Hematopoietic multipotent progenitor cell treated with erythropoietin and hydrocortisone succinate and interleukin-3 and kit ligand, for 15 days (in vitro differentiated cells): Measurements from ENCODE around the gene PPME1.
"Not testable (repeated sequence)": the region's sequence is repeated elsewhere in the genome, so short reads cannot be mapped to it uniquely, and the experiment has no call there.

ENCODE experiments used
- DNase-seq: peaks from one replicate; pipeline ENCODE4 v3.0.0-alpha.2; 2015; ENCODE audit warnings: low spot score

The PPME1 gene, protein sequence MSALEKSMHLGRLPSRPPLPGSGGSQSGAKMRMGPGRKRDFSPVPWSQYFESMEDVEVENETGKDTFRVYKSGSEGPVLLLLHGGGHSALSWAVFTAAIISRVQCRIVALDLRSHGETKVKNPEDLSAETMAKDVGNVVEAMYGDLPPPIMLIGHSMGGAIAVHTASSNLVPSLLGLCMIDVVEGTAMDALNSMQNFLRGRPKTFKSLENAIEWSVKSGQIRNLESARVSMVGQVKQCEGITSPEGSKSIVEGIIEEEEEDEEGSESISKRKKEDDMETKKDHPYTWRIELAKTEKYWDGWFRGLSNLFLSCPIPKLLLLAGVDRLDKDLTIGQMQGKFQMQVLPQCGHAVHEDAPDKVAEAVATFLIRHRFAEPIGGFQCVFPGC

DNA sequence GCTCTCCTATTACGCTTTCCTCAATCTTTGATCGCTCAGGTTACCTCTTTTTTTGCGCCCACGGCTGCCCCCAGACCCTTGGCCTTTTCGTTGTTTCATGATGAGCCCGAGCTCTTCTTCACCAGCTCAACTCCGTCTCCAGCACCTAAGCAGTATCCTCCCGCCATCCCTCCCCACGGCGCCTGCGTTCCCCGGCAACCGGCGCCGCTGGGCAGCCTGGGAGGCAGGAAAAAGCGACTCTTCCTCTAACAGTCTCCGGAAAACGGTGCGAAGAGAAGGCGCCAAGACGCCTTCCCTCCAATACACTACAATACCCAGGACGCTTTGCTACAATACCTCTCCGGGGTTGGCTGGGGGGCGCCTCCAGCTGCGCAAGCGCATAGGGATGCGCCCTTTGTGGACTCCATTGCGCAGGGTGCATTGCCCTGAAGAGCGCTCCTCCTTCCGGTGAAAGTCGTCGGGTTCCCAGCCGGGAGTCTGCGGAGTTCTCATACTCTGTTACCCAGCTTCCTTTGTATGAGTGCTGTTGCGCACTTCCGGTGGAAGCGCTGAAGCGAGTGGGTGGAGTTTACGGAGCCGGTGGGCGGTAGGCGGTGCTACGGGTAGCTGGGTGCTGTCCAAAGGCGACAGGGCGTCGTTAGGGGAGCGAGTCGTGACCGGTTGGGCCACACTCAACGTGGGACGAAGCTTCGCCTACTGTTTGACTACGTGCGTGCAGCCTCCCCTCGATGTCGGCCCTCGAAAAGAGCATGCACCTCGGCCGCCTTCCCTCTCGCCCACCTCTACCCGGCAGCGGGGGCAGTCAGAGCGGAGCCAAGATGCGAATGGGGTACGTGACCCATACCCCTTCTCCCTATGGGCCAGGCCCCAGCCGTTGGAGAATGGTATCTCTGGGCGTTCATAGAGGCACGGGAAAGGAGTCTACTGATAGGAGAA lies at the start of gene PPME1, which contains the start of gene C2CD3:
Gene PPME1, plus strand, starts transcription at position 596 of the 936 bp plus-strand sequence. Its CDS starts 133 bp downstream, at position 729.
Gene C2CD3, minus strand, starts transcription at position 309 of the 936 bp plus-strand sequence. Its CDS starts 210 bp downstream, at position 99.
- DNase-seq = peak; percentile 99

GRCh38 chr11:74121804-74122203 lies 49.3 kb upstream of the PPME1 start:
- DNase-seq = no peak

DNA sequence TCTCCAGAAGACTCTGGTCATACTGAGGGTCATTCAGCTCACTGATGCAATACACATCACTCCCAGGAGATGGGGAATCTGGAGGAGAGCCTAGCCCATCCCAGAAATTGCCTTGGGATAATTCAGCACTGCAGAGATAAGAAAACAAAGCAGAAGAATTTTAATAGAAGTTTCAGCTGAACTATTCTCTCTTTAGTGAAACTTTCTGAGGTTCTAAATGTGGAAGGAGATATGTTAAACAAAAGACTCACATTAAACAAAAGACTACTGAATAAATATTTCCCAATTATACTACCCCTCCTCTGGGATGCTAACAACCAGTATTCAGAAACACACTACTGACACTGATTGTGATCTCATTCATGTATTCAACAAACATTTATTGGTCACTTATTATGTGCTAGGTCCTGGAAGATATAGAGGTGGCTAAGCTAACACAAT lies 48.1 kb upstream of the PPME1 start:
- no peak for DNase-seq

- not testable (repeated sequence) for DNase-seq
Measured at GRCh38 chr11:74129121-74129520, 42.0 kb upstream of the PPME1 start.

DNA sequence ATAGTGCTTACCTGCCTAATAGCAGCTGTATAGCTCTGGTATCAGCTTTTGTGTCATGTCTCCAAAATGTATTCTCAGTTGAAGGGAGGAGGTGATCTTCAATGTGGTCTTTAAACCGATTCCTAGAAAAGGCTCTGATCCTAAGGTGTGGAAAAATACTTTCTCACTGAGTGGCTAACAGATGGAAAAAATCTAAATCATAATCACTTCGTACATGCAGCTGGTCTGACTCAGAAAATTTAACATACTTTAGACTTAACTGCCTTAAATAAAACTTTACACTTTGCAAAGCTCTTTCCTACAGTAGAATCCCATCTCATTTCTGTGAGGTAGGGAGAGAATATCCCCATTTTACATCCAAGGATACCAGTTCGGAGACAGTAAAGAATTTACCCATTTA lies 38.3 kb upstream of the PPME1 start:
- no peak for DNase-seq

- no peak for DNase-seq
Measured at GRCh38 chr11:74133436-74133835, 37.7 kb upstream of the PPME1 start.

GRCh38 chr11:74134661-74135060 lies 36.4 kb upstream of the PPME1 start:
- DNase-seq = no peak

- no peak for DNase-seq
Measured at GRCh38 chr11:74135127-74135840, 35.8 kb upstream of the PPME1 start.

GRCh38 chr11:74138021-74138420 lies 33.1 kb upstream of the PPME1 start:
- DNase-seq = no peak

- DNase-seq = peak; percentile 21
Measured at GRCh38 chr11:74138572-74138971, 32.5 kb upstream of the PPME1 start.

DNA sequence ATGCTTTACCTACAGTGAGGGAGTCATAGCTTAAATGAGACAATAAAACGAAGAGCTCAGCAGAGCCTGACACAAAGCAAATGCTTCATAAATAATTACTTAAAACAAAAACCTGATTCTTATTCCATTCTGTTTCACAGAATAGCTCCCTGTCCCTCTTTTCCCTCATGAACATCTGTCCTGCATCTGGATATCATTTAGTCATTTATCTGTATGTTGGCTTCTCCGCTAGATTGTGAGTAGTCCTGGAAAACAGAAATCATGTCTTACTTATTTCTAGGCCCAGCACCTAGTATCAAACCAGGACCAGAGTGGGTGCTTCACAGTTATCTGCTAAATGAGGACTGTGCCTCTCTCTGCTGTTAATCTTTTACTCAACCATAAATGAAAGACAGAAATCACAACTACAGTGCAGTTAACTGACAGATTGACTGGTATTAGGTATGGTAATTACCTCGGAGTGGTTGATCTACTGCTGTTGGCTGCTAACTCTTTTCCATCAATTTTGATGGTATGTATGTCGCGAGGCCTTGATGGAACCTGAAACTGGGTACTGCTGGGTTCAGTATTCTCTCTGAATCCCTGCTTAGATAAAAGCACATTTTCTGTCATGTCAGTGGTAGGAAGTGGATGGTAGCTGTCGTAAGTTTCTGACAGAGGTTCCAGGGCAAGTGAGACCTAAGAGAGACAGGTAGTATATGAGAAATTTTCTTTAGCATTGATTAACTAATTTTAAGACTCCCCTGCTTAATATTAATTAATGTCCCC lies 31.8 kb upstream of the PPME1 start:
- DNase-seq = no peak

DNA sequence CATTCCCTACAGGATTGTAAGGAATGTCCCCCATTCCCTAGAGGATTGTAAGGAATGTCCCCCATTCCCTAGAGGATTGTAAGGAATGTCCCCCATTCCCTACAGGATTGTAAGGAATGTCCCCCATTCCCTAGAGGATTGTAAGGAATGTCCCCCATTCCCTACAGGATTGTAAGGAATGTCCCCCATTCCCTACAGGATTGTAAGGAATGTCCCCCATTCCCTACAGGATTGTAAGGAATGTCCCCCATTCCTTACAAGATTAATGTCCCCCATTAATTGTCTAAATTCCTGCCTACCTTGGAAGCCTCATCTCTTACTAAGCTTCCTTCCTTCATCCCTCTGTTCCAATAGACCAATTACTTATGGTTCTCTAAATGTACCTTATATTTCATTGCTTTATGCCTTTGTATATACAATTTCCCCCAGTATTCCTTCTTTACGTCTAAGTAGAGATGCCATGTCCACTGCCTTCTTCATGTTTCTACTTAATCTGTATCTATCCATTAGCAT lies 31.1 kb upstream of the PPME1 start:
- DNase-seq = not testable (repeated sequence)

- DNase-seq = no peak
Measured at GRCh38 chr11:74141241-74141695, 29.8 kb upstream of the PPME1 start.

DNA sequence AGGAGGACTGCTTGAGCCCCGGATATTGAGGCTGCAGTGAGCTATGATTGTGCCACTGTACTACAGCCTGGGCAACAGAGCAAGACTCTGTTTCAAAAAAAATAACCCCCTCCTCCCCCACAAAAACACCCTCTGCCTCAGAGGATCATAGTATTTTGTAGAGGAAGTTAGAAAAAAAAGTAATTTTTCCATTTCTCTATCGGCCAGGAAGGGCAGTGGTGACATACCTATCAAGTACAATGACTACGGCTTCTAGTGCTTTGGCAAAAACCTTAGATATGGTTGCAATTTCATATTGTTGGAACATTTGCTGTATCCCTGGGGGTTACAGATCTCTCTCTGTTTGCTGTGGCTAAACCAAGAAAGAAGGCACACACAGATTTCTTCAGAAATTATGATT lies 29.2 kb upstream of the PPME1 start:
- DNase-seq = no peak

DNA sequence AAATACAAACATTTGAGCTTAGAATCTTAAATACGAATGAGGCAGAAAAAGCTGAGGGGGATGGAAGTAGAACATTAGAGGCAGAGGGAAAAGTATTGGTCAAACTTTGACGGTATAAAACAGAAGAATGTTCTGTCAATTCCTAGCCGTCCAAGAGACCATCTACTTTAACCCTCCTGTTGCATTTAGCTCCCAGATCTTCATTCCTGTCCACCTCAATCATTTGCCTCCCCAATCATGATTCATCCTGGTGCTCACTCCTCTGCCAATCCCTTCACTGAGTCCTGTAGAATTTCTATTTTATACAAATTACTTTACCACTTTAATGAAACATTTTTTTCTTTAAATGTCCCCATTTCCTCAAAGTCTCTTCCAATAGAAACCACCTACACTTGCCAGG lies 28.5 kb upstream of the PPME1 start:
- DNase-seq = no peak

GRCh38 chr11:74144592-74144991 lies 26.5 kb upstream of the PPME1 start:
- DNase-seq = no peak

DNA sequence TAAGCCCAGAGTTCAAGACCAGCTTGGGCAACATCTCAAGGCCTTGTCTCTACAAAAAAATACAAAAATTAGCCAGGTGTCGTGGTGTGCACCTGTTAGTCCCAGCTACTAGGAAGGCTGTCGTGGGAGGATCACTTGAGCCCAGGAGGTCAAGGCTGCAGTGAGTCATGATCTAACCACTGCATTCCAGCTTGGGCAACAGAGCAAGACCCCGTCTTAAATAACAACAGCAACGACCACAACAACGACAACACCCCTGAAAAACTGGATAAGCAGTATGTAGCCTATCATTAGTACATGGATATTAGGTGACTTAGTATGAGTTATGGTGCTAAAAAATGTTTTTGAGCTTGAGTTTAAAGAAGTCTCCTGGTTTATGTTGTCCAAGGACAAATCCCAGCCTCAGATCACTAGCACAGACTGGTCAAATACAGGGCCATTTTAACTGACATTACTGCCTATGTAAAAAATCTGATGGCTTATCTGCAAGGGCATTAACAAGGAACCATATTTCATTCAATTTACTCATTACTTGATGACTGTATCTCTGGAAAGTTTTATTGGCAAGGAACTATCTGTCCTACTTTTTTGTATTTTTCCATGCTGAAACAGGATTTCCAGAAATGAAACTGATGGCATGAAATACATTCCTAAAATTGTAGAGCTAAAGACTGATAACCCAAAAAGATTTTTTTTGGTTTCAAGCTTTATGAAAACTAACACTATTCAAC lies 23.7 kb upstream of the PPME1 start:
- DNase-seq = no peak

GRCh38 chr11:74153224-74153623 lies 17.9 kb upstream of the PPME1 start:
- no peak for DNase-seq

- no peak for DNase-seq
Measured at GRCh38 chr11:74154620-74155281, 16.3 kb upstream of the PPME1 start.

- no peak for DNase-seq
Measured at GRCh38 chr11:74157169-74157568, 13.9 kb upstream of the PPME1 start.
